K562 (cell line): Measurements from ENCODE around the gene SLC24A3. TPM values are rescaled to one million over a fixed set of nuclear protein-coding genes. Genes with fewer than 3 reads are reported as not detected.

Source experiments
- POU5F1 ChIP-seq: fragments of 150-350 bp; IDR thresholded peaks from 2 replicates; pipeline ENCODE4 v1.6.1; 2014; ENCODE audit warnings: borderline replicate concordance, low read length, low read depth, mild to moderate bottlenecking; ENCODE audit not compliant: partially characterized antibody
- polyA plus RNA-seq, 8 experiments: library from polyadenylated mRNA; depleted of rRNA in 4 of 8; stranded (reverse) in 5 of 8; unstranded in 3 of 8; fragments of >200 nt; fragmentation: Nextera tagmentation in 2 of 8; fragmentation: Illumina TruSeq in 1 of 8; extraction: Ambion mirVana in 2 of 8; extraction: Trizol in 1 of 8; gene quantifications; 2 replicates each; pipeline versions ENCODE4 v1.2.1 to v1.2.3, GENCODE V29; 2011 to 2014; ENCODE audit warnings: inconsistent platforms in 1 of 8, missing spikeins in 1 of 8
- total RNA-seq, 7 experiments: library from RNA; depleted of rRNA in 6 of 7; stranded (reverse); fragments of >200 nt in 6 of 7; fragmentation: Illumina TruSeq in 2 of 7; extraction: Trizol in 2 of 7; gene quantifications; 2 replicates each; pipeline versions ENCODE4 v1.2.1 to v1.2.3, GENCODE V29; 2011 to 2021; ENCODE audit warnings: low replicate concordance in 1 of 7
- TF ChIP-seq, protein P1 (sequence below): fragments of 450-650 bp; IDR thresholded peaks from 2 replicates; pipeline ENCODE4 v1.6.1; 2016; ENCODE audit warnings: mild to moderate bottlenecking, moderate library complexity

Gene SLC24A3
- total and polyA plus RNA-seq, 9 of the 15 experiments (the other 6 are each of a cell fraction or from before 2014, with no cell fraction given) = not detected

DNA sequence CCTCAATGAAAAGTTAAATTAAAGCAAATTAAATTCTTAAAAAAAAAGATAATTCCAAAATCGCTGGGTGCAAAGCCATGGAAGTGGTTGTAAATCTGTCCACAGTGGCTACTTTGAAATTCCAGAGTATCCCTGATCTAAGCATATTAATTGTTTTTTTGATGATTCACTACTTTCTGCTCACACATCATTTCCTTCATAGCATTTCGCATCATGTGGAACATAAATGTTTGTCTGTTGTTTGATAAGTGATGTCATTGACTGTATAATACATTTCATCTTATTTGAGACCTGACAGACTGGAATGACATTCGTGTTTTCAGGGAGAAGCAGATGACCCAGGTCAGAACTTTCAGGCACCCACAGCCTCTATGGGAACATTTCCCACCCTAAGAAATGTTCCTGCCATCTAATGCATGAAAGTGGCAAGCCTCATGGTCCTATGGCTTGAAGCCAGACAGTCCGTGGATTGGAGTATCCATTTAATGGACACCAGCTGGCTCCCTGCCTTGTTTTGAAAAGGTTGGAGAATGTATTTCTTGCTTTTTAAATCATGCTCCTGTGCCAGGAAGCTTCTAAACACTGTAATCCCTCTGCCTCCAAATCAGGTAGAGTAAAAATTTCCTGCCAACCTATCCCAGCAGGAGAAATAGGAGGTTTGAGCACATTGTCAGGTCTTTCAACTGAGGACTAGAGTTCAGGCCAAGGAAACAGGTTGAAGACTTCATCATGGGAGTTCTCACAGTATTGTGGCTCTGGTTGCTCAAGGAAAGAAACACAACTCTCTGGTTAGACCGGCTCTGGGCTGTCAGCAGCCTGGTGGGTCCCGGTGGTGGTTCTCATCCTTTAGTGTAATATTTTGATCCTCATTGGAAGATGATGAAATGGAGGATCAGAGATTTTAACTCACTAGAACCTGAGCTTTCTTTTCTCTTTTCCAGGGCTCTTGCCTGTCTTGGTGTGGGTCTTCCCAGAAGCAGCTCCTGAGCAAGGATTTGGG lies 157.9 kb downstream of the SLC24A3 start (continued):
- TF ChIP-seq, protein P1, sequence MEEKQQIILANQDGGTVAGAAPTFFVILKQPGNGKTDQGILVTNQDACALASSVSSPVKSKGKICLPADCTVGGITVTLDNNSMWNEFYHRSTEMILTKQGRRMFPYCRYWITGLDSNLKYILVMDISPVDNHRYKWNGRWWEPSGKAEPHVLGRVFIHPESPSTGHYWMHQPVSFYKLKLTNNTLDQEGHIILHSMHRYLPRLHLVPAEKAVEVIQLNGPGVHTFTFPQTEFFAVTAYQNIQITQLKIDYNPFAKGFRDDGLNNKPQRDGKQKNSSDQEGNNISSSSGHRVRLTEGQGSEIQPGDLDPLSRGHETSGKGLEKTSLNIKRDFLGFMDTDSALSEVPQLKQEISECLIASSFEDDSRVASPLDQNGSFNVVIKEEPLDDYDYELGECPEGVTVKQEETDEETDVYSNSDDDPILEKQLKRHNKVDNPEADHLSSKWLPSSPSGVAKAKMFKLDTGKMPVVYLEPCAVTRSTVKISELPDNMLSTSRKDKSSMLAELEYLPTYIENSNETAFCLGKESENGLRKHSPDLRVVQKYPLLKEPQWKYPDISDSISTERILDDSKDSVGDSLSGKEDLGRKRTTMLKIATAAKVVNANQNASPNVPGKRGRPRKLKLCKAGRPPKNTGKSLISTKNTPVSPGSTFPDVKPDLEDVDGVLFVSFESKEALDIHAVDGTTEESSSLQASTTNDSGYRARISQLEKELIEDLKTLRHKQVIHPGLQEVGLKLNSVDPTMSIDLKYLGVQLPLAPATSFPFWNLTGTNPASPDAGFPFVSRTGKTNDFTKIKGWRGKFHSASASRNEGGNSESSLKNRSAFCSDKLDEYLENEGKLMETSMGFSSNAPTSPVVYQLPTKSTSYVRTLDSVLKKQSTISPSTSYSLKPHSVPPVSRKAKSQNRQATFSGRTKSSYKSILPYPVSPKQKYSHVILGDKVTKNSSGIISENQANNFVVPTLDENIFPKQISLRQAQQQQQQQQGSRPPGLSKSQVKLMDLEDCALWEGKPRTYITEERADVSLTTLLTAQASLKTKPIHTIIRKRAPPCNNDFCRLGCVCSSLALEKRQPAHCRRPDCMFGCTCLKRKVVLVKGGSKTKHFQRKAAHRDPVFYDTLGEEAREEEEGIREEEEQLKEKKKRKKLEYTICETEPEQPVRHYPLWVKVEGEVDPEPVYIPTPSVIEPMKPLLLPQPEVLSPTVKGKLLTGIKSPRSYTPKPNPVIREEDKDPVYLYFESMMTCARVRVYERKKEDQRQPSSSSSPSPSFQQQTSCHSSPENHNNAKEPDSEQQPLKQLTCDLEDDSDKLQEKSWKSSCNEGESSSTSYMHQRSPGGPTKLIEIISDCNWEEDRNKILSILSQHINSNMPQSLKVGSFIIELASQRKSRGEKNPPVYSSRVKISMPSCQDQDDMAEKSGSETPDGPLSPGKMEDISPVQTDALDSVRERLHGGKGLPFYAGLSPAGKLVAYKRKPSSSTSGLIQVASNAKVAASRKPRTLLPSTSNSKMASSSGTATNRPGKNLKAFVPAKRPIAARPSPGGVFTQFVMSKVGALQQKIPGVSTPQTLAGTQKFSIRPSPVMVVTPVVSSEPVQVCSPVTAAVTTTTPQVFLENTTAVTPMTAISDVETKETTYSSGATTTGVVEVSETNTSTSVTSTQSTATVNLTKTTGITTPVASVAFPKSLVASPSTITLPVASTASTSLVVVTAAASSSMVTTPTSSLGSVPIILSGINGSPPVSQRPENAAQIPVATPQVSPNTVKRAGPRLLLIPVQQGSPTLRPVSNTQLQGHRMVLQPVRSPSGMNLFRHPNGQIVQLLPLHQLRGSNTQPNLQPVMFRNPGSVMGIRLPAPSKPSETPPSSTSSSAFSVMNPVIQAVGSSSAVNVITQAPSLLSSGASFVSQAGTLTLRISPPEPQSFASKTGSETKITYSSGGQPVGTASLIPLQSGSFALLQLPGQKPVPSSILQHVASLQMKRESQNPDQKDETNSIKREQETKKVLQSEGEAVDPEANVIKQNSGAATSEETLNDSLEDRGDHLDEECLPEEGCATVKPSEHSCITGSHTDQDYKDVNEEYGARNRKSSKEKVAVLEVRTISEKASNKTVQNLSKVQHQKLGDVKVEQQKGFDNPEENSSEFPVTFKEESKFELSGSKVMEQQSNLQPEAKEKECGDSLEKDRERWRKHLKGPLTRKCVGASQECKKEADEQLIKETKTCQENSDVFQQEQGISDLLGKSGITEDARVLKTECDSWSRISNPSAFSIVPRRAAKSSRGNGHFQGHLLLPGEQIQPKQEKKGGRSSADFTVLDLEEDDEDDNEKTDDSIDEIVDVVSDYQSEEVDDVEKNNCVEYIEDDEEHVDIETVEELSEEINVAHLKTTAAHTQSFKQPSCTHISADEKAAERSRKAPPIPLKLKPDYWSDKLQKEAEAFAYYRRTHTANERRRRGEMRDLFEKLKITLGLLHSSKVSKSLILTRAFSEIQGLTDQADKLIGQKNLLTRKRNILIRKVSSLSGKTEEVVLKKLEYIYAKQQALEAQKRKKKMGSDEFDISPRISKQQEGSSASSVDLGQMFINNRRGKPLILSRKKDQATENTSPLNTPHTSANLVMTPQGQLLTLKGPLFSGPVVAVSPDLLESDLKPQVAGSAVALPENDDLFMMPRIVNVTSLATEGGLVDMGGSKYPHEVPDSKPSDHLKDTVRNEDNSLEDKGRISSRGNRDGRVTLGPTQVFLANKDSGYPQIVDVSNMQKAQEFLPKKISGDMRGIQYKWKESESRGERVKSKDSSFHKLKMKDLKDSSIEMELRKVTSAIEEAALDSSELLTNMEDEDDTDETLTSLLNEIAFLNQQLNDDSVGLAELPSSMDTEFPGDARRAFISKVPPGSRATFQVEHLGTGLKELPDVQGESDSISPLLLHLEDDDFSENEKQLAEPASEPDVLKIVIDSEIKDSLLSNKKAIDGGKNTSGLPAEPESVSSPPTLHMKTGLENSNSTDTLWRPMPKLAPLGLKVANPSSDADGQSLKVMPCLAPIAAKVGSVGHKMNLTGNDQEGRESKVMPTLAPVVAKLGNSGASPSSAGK = no peak
- TF ChIP-seq POU5F1 = no peak
